Measurements from ENCODE around the gene SDK2.

SDK2 gene

DNA sequence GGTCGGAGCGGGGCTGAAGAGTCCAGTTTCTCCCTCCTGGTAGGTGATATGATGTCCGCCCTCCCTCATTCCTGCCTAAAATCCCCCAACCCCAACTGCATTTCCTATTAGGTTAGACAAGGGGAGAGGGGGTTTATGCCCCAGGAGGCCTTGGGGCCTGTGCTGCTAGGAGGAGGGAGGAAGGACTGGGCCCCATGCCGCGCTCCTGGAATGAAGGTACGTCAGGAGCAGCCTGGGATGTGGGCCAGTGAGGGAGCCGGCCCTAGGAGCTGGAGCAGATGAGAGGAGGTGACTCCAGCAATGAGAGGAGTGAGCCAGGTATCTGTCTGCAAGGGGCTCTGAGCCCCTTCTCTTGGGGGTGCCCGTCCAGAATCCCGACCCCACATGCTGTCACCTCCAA lies 285.6 kb downstream of the SDK2 start (continued):
- no peak for TF ChIP-seq ZNF518A (tag by site-specific recombination; conservative IDR thresholded peaks at IDR 0.05; ENCODE audit: low read depth)

DNA sequence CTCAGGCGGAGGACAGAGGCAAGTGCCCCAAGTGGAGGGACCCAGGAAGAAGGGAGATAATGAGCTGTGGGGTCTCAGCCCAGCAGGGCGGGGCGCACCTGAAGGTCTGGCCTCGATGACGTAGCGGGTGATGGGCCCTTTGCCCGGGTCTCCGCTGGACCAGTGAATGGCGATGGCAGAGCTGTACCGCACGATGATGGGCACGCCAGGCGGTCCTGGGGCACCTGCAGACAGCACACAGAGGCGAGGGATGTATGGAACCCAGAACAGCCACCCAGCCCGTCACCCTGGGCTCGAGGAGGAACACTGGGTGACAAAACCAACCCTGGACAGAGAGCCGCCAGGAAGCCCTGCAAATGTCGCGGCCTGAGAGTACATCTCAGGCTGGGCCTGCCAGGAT lies 286.3 kb downstream of the SDK2 start:
- POLR2A ChIA-PET, result interaction anchor here (0.6 kb wide), 1 partner anchor 120 kb away, joined by 3 read pairs; no protein-coding TSS in a partner anchor
- Histone ChIP-seq H3K27ac (ENCODE audit: extremely low read depth, low read depth, low read length) (no peak overlapping the region), H3K9me3 (ENCODE audit: control insufficient read depth, insufficient read depth, low read depth, low read length) (no peaks in the 10 kb centered on the region), H3K4me3 (ENCODE audit: low read depth, low read length) (no peak overlapping the region), H3K36me3 (ENCODE audit: control insufficient read depth in 2 of 2, insufficient read depth in 1 of 2, low read length in 2 of 2) (no peaks in the 10 kb centered on the region), H3K4me1 (ENCODE audit: control insufficient read depth, insufficient read depth, low read length) (no peaks in the 10 kb centered on the region)
- CTCF ChIA-PET, result interaction anchor here (0.6 to 4.0 kb wide), 2 partner anchors 12 to 685 kb away, joined by 3 to 16 read pairs; no protein-coding TSS in a partner anchor
- TF ChIP-seq, protein P1, sequence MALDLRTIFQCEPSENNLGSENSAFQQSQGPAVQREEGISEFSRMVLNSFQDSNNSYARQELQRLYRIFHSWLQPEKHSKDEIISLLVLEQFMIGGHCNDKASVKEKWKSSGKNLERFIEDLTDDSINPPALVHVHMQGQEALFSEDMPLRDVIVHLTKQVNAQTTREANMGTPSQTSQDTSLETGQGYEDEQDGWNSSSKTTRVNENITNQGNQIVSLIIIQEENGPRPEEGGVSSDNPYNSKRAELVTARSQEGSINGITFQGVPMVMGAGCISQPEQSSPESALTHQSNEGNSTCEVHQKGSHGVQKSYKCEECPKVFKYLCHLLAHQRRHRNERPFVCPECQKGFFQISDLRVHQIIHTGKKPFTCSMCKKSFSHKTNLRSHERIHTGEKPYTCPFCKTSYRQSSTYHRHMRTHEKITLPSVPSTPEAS (tag by site-specific recombination; IDR thresholded peaks at IDR 0.05), result no peak
- TF ChIP-seq ZNF10 (tag by site-specific recombination; IDR thresholded peaks at IDR 0.05), result no peak

DNA sequence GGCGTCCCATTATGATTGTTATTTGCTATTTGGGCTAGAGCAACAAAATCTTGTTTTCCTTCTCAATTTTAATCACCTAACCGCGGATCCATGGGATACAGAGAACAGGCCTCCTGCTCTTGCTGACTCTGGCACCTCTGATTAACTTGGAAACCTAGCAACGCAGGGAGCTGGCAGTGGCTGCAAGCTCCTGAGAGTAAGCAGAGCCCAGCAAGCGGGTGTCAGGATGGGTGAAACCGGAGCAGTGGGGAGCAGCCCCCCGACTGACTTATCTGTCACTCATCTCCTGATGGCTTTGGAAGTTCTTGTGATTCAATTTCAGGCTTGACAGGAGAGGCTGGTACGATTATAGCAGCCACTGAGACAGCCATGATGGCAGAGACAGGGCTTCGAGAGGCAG lies 286.9 kb downstream of the SDK2 start:
- CTCF ChIA-PET, result interaction anchor here (0.6 to 4.0 kb wide), 2 partner anchors 12 to 686 kb away, joined by 3 to 16 read pairs; no protein-coding TSS in a partner anchor
- no peaks in the 10 kb centered on the region for H3K4me1 ChIP-seq (ENCODE audit: control insufficient read depth, insufficient read depth, low read length)
- POLR2A ChIA-PET, result interaction anchor here (0.6 kb wide), 1 partner anchor 120 kb away, joined by 3 read pairs; no protein-coding TSS in a partner anchor
- no peaks in the 10 kb centered on the region for H3K9me3 ChIP-seq (ENCODE audit: control insufficient read depth, insufficient read depth, low read depth, low read length)
- no peak overlapping the region for H3K4me3 ChIP-seq (ENCODE audit: low read depth, low read length)
- no peak overlapping the region for H3K27ac ChIP-seq (ENCODE audit: extremely low read depth, low read depth, low read length)
- no peaks in the 10 kb centered on the region for H3K36me3 ChIP-seq (ENCODE audit: control insufficient read depth in 2 of 2, insufficient read depth in 1 of 2, low read length in 2 of 2)
- TF ChIP-seq ZNF223 (tag by site-specific recombination; IDR thresholded peaks at IDR 0.05) (no peak), YY1 (tag by site-specific recombination; IDR thresholded peaks at IDR 0.05) (no peak), SP3 (tag by site-specific recombination; IDR thresholded peaks at IDR 0.05) (no peak), ZNF132 (tag by site-specific recombination; IDR thresholded peaks at IDR 0.05; ENCODE audit: borderline replicate concordance) (no peak), ZNF654 (tag by site-specific recombination; IDR thresholded peaks at IDR 0.05; ENCODE audit: low read depth) (no peak), PRDM4 (tag by site-specific recombination; IDR thresholded peaks at IDR 0.05) (no peak)

DNA sequence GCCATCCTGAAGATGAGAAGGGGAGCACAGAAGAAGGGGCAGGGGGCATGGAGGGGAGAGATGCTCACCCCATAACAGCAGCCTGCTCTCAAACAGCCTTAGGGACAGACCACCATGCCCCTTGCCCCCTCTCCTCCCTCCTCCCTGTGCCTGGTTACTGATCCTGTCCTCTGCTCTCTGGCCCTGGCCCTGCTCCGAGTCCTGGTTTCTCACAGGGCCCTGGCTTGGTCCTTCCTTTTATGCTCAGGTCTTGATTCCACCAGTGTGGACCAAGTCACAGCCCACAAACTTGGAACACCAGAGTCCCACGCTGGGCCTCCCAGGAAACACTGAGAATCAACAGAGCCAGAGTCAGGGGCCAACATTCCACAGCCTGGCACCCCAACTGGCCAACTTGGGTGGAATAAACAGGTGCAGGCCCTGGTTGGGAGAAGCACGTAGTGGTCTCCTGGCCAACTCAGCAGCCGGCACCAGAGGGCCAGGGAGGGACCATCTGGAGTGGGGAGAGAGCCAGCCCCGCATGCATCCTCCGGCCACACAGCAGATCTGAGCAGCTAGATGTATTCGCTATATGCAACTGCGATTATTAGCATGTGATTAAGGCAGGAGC lies 287.6 kb downstream of the SDK2 start:
- H3K4me3 ChIP-seq (ENCODE audit: low read depth, low read length), result no peak overlapping the region
- no peaks in the 10 kb centered on the region for H3K9me3 ChIP-seq (ENCODE audit: control insufficient read depth, insufficient read depth, low read depth, low read length)
- CTCF ChIA-PET, result interaction anchor here (4.0 kb wide), 1 partner anchor 13 kb away, joined by 16 read pairs; no protein-coding TSS in a partner anchor
- POLR2A ChIA-PET, result no interaction called here
- H3K27ac ChIP-seq (ENCODE audit: extremely low read depth, low read depth, low read length), result no peak overlapping the region
- H3K36me3 ChIP-seq (ENCODE audit: control insufficient read depth in 2 of 2, insufficient read depth in 1 of 2, low read length in 2 of 2), result no peaks in the 10 kb centered on the region
- no peaks in the 10 kb centered on the region for H3K4me1 ChIP-seq (ENCODE audit: control insufficient read depth, insufficient read depth, low read length)
- no peak for TF ChIP-seq ZNF776 (tag by site-specific recombination; IDR thresholded peaks at IDR 0.05; ENCODE audit: borderline replicate concordance)
- no peak for TF ChIP-seq ZNF549 (tag by site-specific recombination; IDR thresholded peaks at IDR 0.05)
- no peak for TF ChIP-seq HOXD13 (CRISPR knock-in tag; IDR thresholded peaks at IDR 0.05; ENCODE audit: borderline replicate concordance)
- TF ChIP-seq ZXDB (tag by site-specific recombination; IDR thresholded peaks at IDR 0.05), result no peak
- no peak for TF ChIP-seq EGR2 (tag by site-specific recombination; IDR thresholded peaks at IDR 0.05; ENCODE audit: low read depth)
- TF ChIP-seq SP3 (tag by site-specific recombination; IDR thresholded peaks at IDR 0.05), result no peak
- no peak for TF ChIP-seq TSHZ1 (tag by site-specific recombination; IDR thresholded peaks at IDR 0.05; ENCODE audit: borderline replicate concordance)
- no peak for TF ChIP-seq YY2 (tag by site-specific recombination; IDR thresholded peaks at IDR 0.05)
